AG10803 (cell line): Measurements from ENCODE around the gene TXNRD1.
"Not testable (repeated sequence)": the region's sequence is repeated elsewhere in the genome, so short reads cannot be mapped to it uniquely, and the experiment has no call there.

Source experiments
- DNase-seq: peaks from one replicate; pipeline ENCODE4 v3.0.0; 2010; ENCODE audit warnings: low read depth
- H3K4me3 ChIP-seq: 2 replicates; pipeline ENCODE4 v1.5.1; 2011; ENCODE audit warnings: mild to moderate bottlenecking, low read length, control low read depth
- TF ChIP-seq, protein P1 (sequence below): conservative IDR thresholded peaks from 2 replicates; pipeline ENCODE4 v1.5.1; 2011; ENCODE audit warnings: mild to moderate bottlenecking, low read length, control low read depth, inconsistent platforms

Gene TXNRD1

DNA sequence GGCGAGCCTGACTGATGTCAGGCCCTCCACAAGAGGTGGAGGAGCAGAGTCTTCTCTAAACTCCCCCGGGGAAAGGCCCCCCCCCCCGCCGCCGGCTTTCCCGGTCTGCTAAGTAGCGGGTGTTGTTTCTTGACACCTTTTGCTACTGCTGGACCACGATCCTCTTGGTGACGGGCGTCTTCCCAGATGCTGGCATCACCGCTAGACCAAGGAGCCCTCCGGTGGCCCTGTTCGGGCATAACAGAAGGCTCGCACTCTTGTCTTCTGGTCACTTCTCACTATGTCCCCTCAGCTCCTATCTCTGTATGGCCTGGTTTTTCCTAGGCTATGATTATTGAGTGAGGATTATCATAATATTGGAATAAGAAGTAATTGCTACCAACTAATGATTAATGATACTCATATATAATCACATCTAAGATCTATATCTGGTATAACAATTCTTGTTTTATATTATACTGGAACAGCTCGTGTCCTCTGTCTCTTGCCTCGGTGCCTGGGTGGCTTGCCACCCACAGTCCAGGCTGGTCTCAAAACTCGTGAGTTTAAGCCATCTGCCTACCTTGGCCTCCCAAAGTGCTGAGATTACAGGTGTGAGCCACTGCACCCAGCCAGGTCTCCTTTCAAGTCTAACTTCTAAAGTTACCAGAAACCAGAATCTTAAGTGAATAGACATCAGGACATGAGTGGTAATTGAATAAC, 78.7 kb downstream of the TXNRD1 start:
- not testable (repeated sequence) for DNase-seq, H3K4me3 ChIP-seq
- TF ChIP-seq, protein P1, sequence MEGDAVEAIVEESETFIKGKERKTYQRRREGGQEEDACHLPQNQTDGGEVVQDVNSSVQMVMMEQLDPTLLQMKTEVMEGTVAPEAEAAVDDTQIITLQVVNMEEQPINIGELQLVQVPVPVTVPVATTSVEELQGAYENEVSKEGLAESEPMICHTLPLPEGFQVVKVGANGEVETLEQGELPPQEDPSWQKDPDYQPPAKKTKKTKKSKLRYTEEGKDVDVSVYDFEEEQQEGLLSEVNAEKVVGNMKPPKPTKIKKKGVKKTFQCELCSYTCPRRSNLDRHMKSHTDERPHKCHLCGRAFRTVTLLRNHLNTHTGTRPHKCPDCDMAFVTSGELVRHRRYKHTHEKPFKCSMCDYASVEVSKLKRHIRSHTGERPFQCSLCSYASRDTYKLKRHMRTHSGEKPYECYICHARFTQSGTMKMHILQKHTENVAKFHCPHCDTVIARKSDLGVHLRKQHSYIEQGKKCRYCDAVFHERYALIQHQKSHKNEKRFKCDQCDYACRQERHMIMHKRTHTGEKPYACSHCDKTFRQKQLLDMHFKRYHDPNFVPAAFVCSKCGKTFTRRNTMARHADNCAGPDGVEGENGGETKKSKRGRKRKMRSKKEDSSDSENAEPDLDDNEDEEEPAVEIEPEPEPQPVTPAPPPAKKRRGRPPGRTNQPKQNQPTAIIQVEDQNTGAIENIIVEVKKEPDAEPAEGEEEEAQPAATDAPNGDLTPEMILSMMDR = peak; percentile 46

- H3K4me3 ChIP-seq = no peak overlapping the region
- DNase-seq = no peak
- TF ChIP-seq, protein P1 = no peak
Measured at GRCh38 chr12:104294927-104295668, 79.5 kb downstream of the TXNRD1 start.

DNA sequence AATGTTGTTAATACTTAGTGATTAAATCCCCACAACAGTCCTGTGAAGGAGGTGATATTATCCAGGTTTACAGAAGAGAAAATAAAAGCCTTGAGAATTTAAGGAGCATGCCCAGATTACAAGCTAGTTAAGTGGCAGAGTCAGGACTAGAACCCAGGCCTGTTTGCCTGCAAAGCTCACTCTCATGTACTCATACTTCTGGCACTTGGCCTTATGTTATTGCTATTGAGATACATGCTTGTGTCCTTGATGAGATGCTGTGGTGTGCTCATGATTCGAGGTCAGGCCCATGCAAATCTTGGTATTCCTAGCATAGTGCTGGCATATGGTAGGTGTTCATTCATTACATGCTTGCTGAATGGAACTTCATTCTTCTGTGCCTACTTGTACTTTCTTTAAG, 80.4 kb downstream of the TXNRD1 start:
- H3K4me3 ChIP-seq = no peak overlapping the region
- TF ChIP-seq, protein P1 = no peak
- DNase-seq = no peak

GRCh38 chr12:104296718-104297117, 81.1 kb downstream of the TXNRD1 start:
- H3K4me3 ChIP-seq = no peak overlapping the region
- TF ChIP-seq, protein P1 = no peak
- DNase-seq = no peak

DNA sequence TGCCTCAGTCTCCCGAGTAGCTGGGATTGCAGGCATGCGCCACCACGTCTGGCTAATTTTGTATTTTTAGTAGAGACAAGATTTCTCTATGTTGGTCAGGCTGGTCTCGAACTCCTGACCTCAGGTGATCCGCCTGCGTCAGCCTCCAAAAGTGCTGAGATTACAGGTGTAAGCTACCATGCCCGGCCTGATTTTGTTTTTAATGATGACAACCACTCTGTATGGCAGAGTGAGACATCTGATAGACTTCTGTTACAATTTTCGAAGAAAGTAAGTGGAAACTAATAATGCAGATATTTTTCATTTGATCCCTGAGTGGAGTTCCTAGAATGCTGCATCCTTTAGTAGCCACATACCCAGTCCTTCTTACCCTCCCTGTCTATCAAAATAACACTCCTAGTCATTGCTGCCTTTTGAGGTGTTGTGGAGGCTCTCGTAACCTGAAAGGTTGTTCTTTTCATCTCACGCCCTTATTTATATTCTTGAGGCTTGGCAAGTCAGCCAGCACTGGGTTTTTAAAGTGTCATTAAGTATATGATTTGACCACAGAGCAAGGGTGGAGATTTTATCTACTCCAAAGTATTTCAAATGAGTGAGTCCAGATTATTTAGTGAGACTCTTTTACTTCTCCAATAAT, 82.0 kb downstream of the TXNRD1 start:
- no peak for DNase-seq

GRCh38 chr12:104299842-104300481, 84.4 kb downstream of the TXNRD1 start:
- no peak for DNase-seq
- TF ChIP-seq, protein P1 = no peak
- H3K4me3 ChIP-seq = no peak overlapping the region

More for the DNA sequence above, 82.0 kb downstream of the TXNRD1 start:
- no peak overlapping the region for H3K4me3 ChIP-seq
- TF ChIP-seq, protein P1 = no peak
